ENCODE measurements around the gene IGF2BP1. TPM values are rescaled to one million over a fixed set of nuclear protein-coding genes. Genes with fewer than 3 reads are reported as not detected.
A peak's percentile ranks its signal among the peaks of the same experiment; 100 is the strongest.

Gene IGF2BP1
- total RNA-seq, 6 experiments from 2014 or later: 26.5 to 65.4 (median 60.0) TPM

DNA sequence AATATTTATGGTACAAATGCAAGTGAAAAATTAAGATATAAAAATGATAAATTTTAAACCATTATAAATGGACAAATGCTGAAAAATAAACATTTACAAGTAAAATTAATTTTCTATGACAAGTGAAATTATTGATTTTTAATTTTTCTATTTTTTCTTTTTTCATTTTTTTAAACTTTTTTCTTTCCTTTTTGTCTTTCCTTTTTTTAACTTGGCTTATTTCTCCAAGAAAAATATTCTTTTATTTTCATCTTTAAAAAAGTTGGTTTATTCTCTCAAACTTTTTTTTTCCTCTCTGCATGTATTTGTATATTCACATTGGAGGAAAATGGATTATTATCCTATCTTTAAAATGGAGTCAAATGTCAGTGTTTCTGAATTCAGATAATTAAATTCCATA is 3.9 kb upstream of the IGF2BP1 start:
- DNase-seq: no peak
- Mint-ChIP-seq H3K9me3 (no peaks in the 10 kb centered on the region), H3K36me3 (ENCODE audit: low read depth) (no peaks in the 10 kb centered on the region), H3K27me3 (ENCODE audit: insufficient read depth) (peaks cover 43% of the 10 kb centered on the region), H3K4me3 (no peak overlapping the region), H3K4me1 (ENCODE audit: low read depth) (peaks cover 15% of the 10 kb centered on the region), H3K27ac (no peak overlapping the region)
- TF ChIP-seq, protein P1, sequence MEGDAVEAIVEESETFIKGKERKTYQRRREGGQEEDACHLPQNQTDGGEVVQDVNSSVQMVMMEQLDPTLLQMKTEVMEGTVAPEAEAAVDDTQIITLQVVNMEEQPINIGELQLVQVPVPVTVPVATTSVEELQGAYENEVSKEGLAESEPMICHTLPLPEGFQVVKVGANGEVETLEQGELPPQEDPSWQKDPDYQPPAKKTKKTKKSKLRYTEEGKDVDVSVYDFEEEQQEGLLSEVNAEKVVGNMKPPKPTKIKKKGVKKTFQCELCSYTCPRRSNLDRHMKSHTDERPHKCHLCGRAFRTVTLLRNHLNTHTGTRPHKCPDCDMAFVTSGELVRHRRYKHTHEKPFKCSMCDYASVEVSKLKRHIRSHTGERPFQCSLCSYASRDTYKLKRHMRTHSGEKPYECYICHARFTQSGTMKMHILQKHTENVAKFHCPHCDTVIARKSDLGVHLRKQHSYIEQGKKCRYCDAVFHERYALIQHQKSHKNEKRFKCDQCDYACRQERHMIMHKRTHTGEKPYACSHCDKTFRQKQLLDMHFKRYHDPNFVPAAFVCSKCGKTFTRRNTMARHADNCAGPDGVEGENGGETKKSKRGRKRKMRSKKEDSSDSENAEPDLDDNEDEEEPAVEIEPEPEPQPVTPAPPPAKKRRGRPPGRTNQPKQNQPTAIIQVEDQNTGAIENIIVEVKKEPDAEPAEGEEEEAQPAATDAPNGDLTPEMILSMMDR (IDR thresholded peaks at IDR 0.05): no peak

DNA sequence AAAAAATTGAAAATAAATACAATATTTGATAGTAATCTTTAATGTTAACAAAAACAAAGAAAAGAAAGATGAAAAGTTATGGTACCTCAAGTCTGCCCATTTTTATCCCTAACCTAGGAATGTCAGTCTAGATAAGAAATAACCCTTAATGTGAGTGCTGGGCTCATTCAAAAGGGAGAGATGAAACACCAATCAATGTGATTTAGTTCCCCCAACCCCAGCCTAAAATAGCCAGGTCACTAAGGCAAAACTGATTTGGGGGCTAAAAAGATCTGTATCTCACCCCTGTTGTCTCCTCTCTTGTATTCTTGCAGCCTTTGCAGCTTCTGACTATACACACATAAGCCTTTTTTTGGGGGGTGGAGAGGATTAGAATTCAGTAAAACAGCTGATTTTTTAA is 3.2 kb upstream of the IGF2BP1 start:
- no peak overlapping the region for H3K4me3 Mint-ChIP-seq
- H3K36me3 Mint-ChIP-seq (ENCODE audit: low read depth): peaks cover 6% of the 10 kb centered on the region
- H3K9me3 Mint-ChIP-seq: no peaks in the 10 kb centered on the region
- H3K27ac Mint-ChIP-seq: no peak overlapping the region
- DNase-seq: no peak
- peaks cover 19% of the 10 kb centered on the region for H3K4me1 Mint-ChIP-seq (ENCODE audit: low read depth)
- TF ChIP-seq, protein P1 (IDR thresholded peaks at IDR 0.05): no peak
- peaks cover 45% of the 10 kb centered on the region for H3K27me3 Mint-ChIP-seq (ENCODE audit: insufficient read depth)

GRCh38 chr17:48994549-48995303 is 2.5 kb upstream of the IGF2BP1 start:
- Mint-ChIP-seq H3K4me1 (ENCODE audit: low read depth) (peaks cover 26% of the 10 kb centered on the region), H3K9me3 (no peaks in the 10 kb centered on the region), H3K27ac (no peak overlapping the region), H3K27me3 (ENCODE audit: insufficient read depth) (peaks cover 46% of the 10 kb centered on the region), H3K4me3 (peak overlapping the region; percentile 81), H3K36me3 (ENCODE audit: low read depth) (peaks cover 12% of the 10 kb centered on the region)
- TF ChIP-seq, protein P1 (IDR thresholded peaks at IDR 0.05): no peak
- DNase-seq: no peak

- Mint-ChIP-seq H3K4me3 (peak overlapping the region; percentile 81), H3K36me3 (ENCODE audit: low read depth) (peaks cover 18% of the 10 kb centered on the region), H3K27ac (no peak overlapping the region), H3K27me3 (ENCODE audit: insufficient read depth) (peaks cover 44% of the 10 kb centered on the region), H3K4me1 (ENCODE audit: low read depth) (peaks cover 34% of the 10 kb centered on the region), H3K9me3 (no peaks in the 10 kb centered on the region)
- DNase-seq: no peak
- TF ChIP-seq, protein P1 (IDR thresholded peaks at IDR 0.05): no peak
Observed at GRCh38 chr17:48995304-48995973, 1.7 kb upstream of the IGF2BP1 start.

DNA sequence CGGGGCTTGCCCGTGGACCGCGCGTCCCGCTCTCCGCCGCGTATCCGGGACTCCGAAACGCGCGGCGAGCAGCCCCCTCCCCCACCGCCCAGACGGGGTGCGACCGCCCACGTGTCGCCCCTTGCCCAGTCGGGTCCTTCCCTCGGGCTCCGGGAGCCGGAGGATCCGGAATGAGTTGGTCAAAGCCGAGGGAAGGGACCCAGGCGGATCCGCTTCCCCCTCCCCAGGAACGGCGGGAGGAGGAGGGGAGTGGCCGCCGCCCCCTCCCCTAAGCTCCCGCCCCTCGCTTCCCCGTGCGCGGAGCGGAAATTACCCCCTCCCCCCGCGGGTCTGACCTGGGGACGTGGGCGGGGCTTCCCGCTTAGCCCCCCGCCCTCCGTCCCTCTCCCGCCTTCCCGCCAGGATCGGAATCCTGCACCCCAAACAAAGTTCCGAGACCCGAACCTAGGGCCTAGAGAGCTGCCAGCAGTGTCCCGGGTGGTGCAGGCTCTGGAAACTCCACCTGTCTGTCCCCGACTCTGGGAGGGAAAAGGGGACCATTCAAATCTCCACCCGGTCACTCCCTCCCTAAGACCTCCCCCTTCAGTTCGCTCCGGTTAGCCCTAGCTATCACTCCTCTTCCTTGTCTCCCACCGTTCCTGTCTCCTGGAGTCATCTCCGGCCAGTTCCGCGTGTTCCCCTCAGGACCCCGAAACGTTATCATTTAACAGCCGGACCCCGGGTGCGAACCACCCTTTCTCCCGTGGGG is 1.0 kb upstream of the IGF2BP1 start:
- Mint-ChIP-seq H3K27me3 (ENCODE audit: insufficient read depth) (peaks cover 38% of the 10 kb centered on the region), H3K4me3 (peak overlapping the region; percentile 84), H3K4me1 (ENCODE audit: low read depth) (peaks cover 41% of the 10 kb centered on the region), H3K27ac (peak overlapping the region; percentile 19; the same call in 1 of the 2 replicates), H3K36me3 (ENCODE audit: low read depth) (peaks cover 18% of the 10 kb centered on the region), H3K9me3 (no peaks in the 10 kb centered on the region)
- TF ChIP-seq, protein P1 (IDR thresholded peaks at IDR 0.05): no peak
- no peak for DNase-seq
